ENCODE data around the gene CYP26B1.

CYP26B1 gene

DNA sequence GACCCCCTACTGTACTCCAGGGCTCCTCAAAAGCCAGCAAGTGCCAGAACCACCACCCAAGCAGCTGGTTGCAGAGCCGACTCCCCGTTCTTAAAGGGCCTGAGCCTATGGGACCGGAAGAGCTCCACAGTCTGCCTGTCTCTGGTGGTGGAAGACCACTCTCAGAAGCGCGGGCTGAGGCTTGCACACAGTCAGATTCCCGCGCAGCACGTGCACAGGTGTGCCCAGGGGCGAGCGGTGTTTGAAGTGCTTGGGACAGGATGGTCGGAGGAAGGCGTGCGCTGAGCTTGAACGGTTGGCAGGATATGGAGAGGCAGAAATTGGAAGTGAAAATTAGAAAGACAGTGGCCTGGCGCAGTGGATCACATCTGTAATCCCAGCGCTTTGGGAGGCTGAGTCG, 64.8 kb downstream of the CYP26B1 start:
- TF ChIP-seq, protein P1, sequence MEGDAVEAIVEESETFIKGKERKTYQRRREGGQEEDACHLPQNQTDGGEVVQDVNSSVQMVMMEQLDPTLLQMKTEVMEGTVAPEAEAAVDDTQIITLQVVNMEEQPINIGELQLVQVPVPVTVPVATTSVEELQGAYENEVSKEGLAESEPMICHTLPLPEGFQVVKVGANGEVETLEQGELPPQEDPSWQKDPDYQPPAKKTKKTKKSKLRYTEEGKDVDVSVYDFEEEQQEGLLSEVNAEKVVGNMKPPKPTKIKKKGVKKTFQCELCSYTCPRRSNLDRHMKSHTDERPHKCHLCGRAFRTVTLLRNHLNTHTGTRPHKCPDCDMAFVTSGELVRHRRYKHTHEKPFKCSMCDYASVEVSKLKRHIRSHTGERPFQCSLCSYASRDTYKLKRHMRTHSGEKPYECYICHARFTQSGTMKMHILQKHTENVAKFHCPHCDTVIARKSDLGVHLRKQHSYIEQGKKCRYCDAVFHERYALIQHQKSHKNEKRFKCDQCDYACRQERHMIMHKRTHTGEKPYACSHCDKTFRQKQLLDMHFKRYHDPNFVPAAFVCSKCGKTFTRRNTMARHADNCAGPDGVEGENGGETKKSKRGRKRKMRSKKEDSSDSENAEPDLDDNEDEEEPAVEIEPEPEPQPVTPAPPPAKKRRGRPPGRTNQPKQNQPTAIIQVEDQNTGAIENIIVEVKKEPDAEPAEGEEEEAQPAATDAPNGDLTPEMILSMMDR (conservative IDR thresholded peaks at IDR 0.05; ENCODE audit: control insufficient read depth, insufficient read depth, low read depth, low read length) = no peak
- no peak for DNase-seq (ENCODE audit: low read depth)
- no peak overlapping the region for H3K4me3 ChIP-seq (ENCODE audit: control insufficient read depth, low read depth, low read length)

DNA sequence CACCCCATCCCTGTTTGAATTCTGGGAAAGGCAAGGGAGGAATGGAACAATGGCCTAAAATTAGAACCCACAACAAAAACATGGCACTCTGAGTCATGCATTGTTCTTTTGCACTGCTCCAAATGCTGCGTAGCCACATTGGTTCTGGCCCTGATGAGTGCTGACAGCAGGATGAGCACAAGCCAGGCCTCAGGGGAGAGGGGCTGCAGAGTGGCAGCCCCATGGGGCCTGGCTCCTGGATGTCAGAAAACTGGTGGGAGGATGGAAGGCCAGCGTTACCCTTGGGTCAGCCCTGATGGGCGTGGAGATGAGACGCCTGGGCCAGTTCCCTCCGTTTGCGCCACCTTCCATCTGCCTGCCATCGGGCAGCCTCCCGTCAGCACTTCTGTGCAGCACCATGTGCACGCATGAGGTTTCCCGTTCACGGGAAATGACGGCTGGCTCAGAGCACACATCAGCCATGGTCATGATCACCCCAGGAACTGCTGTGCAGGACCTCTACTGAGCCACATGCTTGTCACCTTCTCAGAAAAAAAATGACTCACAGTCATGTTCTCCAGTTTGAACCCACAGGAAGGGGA, 65.6 kb downstream of the CYP26B1 start:
- TF ChIP-seq, protein P1 (conservative IDR thresholded peaks at IDR 0.05; ENCODE audit: control insufficient read depth, insufficient read depth, low read depth, low read length) = no peak
- H3K4me3 ChIP-seq (ENCODE audit: control insufficient read depth, low read depth, low read length) = no peak overlapping the region
- DNase-seq (ENCODE audit: low read depth) = no peak

DNA sequence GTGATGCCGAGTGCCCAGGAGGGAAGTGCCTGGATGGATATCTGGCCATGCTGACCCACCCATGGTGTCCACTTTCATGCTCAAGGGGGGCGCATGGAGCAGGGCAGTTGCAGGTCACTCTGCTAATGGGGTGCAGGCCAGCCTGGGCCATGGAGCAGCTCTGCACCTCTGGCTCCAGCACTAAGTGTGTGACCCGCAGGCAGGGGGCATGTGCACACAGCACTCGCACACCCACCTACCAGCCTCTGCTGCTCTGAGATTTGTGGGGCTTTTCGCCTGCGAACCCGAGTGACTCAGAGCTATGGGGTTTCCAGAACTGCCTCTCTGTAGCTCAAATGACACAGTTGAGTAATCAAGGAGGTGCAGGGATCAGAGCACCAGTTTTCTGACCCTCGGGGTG, 66.2 kb downstream of the CYP26B1 start:
- TF ChIP-seq, protein P1 (conservative IDR thresholded peaks at IDR 0.05; ENCODE audit: control insufficient read depth, insufficient read depth, low read depth, low read length) = no peak
- no peak overlapping the region for H3K4me3 ChIP-seq (ENCODE audit: control insufficient read depth, low read depth, low read length)
- no peak for DNase-seq (ENCODE audit: low read depth)

- TF ChIP-seq, protein P1 (conservative IDR thresholded peaks at IDR 0.05; ENCODE audit: control insufficient read depth, insufficient read depth, low read depth, low read length) = no peak
- no peak for DNase-seq (ENCODE audit: low read depth)
- no peak overlapping the region for H3K4me3 ChIP-seq (ENCODE audit: control insufficient read depth, low read depth, low read length)
These were observed 67.1 kb downstream of the CYP26B1 start for GRCh38 chr2:72080286-72081145.

Data from fibroblast of mammary gland (primary cell).